Measurements from ENCODE around the gene ELAC2. TPM values are rescaled to one million over a fixed set of nuclear protein-coding genes. Genes with fewer than 3 reads are reported as not detected.

The ELAC2 gene
- total RNA-seq, 1 experiment from 2014 or later, result 208 TPM

GRCh38 chr17:12964840-12965239 lies 53.0 kb downstream of the ELAC2 start:
- Histone ChIP-seq H3K27me3 (peaks cover 30% of the 10 kb centered on the region; the same call in 1 of the 2 replicates), H3K9me3 (replicated peaks) (no peaks in the 10 kb centered on the region), H3K27ac (no peak overlapping the region), H3K36me3 (no peaks in the 10 kb centered on the region), H3K4me1 (no peaks in the 10 kb centered on the region), H3K4me3 (no peak overlapping the region)
- DNase-seq, result no peak

GRCh38 chr17:12964162-12964561 lies 53.7 kb downstream of the ELAC2 start:
- Histone ChIP-seq H3K27ac (no peak overlapping the region), H3K9me3 (replicated peaks) (no peaks in the 10 kb centered on the region), H3K27me3 (peaks cover 30% of the 10 kb centered on the region; the same call in 1 of the 2 replicates), H3K4me3 (no peak overlapping the region), H3K36me3 (no peaks in the 10 kb centered on the region), H3K4me1 (no peaks in the 10 kb centered on the region)
- no peak for DNase-seq

DNA sequence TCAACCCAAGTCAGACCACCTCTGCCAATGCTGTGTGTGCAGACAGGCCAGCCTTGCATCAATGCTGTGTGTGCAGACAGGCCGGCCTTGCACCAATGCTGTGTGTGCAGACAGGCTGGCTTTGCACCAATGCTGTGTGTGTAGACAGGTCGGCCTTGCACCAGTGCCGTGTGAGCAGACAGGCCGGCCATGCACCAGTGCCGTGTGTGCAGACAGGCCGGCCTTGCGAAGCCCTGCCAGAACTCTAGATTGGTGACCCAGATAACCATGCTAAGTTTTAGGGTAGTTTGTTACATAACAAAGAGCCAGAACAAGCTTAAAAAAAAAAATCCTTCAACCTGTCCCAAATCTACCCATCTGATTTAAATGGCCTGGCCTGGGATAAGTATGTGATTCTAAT lies 54.3 kb downstream of the ELAC2 start:
- Histone ChIP-seq H3K27ac (no peak overlapping the region), H3K9me3 (replicated peaks) (no peaks in the 10 kb centered on the region), H3K36me3 (no peaks in the 10 kb centered on the region), H3K4me1 (no peaks in the 10 kb centered on the region), H3K27me3 (peaks cover 30% of the 10 kb centered on the region; the same call in 1 of the 2 replicates), H3K4me3 (no peak overlapping the region)
- DNase-seq, result no peak

GRCh38 chr17:12961655-12962054 lies 56.2 kb downstream of the ELAC2 start:
- no peak overlapping the region for H3K4me3 ChIP-seq
- peaks cover 19% of the 10 kb centered on the region; the same call in 1 of the 2 replicates for H3K27me3 ChIP-seq
- no peak for DNase-seq
- H3K9me3 ChIP-seq (replicated peaks), result peaks cover 9% of the 10 kb centered on the region; the same call in 1 of the 2 replicates
- no peak overlapping the region for H3K27ac ChIP-seq
- H3K36me3 ChIP-seq, result no peaks in the 10 kb centered on the region
- H3K4me1 ChIP-seq, result no peaks in the 10 kb centered on the region

- Histone ChIP-seq H3K4me1 (no peaks in the 10 kb centered on the region), H3K4me3 (no peak overlapping the region), H3K9me3 (replicated peaks) (peaks cover 9% of the 10 kb centered on the region; the same call in 1 of the 2 replicates), H3K27ac (no peak overlapping the region), H3K27me3 (peaks cover 7% of the 10 kb centered on the region; the same call in 1 of the 2 replicates), H3K36me3 (no peaks in the 10 kb centered on the region)
- DNase-seq, result no peak
Observed at GRCh38 chr17:12959441-12959840, 58.4 kb downstream of the ELAC2 start.

GRCh38 chr17:12958786-12959185 lies 59.0 kb downstream of the ELAC2 start:
- Histone ChIP-seq H3K4me3 (no peak overlapping the region), H3K4me1 (no peaks in the 10 kb centered on the region), H3K27ac (no peak overlapping the region), H3K27me3 (0 out of 2 replicates have a peak, but pooled peaks cover 7% of the 10 kb centered on the region), H3K36me3 (no peaks in the 10 kb centered on the region), H3K9me3 (replicated peaks) (peaks cover 9% of the 10 kb centered on the region; the same call in 1 of the 2 replicates)
- no peak for DNase-seq

DNA sequence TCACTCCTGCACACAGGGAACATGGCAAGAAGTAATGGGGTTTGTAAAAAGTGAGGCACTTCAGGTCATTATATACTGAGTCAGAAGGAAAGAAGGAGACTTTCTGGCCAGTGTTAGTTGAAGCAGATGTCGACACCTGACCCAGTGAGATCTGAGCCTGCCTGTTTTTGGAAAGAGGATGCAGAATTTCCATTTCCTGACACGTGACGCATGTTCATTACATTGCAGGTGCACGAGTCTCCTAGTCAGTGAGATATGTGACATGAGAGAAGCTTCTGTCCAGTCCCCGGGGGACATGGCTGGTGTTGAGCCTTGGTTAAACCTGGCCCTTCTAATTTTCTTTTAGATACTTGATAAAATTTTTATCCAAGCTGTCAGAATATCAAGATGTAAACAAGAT lies 62.3 kb downstream of the ELAC2 start:
- Histone ChIP-seq H3K9me3 (replicated peaks) (peaks cover 9% of the 10 kb centered on the region; the same call in 1 of the 2 replicates), H3K27me3 (no peaks in the 10 kb centered on the region), H3K4me1 (no peaks in the 10 kb centered on the region), H3K27ac (no peak overlapping the region), H3K4me3 (no peak overlapping the region), H3K36me3 (no peaks in the 10 kb centered on the region)
- DNase-seq, result no peak

DNA sequence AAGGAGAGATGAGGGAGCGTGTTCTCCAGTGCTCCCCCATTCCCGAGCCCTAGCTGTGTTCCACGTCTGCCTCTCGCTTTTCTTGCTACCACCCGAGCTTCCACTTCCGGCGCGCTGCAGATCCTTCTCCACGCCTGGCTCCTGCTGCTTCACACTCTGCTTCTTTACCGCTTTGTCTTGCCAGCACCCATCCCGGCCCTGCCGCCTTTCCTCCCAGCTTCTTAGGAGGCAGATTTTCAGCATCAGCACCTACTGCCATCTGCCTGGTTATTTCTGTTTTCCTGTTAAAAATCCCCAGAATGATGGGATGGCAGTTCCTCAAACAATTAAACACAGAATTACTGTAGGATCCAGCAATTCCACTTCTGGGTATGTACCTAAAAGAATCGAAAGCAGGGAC lies 64.7 kb downstream of the ELAC2 start:
- Histone ChIP-seq H3K4me1 (no peaks in the 10 kb centered on the region), H3K27ac (no peak overlapping the region), H3K4me3 (no peak overlapping the region), H3K9me3 (replicated peaks) (peaks cover 7% of the 10 kb centered on the region; the same call in 1 of the 2 replicates), H3K27me3 (no peaks in the 10 kb centered on the region; the same call in 1 of the 2 replicates), H3K36me3 (no peaks in the 10 kb centered on the region)
- DNase-seq, result no peak

DNA sequence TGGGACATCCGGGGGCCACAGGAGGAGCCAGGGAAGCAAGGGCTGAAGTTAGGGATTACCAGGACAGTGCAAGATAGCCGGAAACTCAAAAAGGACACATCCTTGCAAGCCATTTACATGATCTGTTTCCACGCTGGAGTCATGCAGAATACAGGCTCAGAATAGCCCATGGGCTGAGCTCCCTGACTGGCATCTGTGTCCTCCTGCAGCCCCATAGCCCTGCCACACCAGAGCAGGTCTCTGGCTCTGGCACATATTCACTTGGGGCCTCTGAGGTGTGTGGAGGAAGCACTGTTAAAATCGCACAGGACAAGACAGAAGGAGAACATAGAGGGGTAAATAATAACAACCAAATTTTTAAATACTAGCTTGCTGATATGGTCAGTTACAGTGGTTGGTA lies 65.8 kb downstream of the ELAC2 start:
- Histone ChIP-seq H3K4me1 (no peaks in the 10 kb centered on the region), H3K27me3 (no peaks in the 10 kb centered on the region; the same call in 1 of the 2 replicates), H3K9me3 (replicated peaks) (no peaks in the 10 kb centered on the region), H3K36me3 (no peaks in the 10 kb centered on the region), H3K27ac (no peak overlapping the region), H3K4me3 (no peak overlapping the region)
- no peak for DNase-seq

GRCh38 chr17:12947047-12947446 lies 70.8 kb downstream of the ELAC2 start:
- Histone ChIP-seq H3K9me3 (replicated peaks) (no peaks in the 10 kb centered on the region), H3K36me3 (no peaks in the 10 kb centered on the region), H3K4me1 (no peaks in the 10 kb centered on the region), H3K27ac (no peak overlapping the region), H3K4me3 (no peak overlapping the region), H3K27me3 (peaks cover 10% of the 10 kb centered on the region; the same call in 1 of the 2 replicates)
- no peak for DNase-seq

Other genes starting within 250 kb of the ELAC2 start
- gene ARHGAP44, start 228.5 kb downstream of the ELAC2 start, total RNA-seq (2014; rRNA removed; shearing (Covaris generic)), result 0.48 and 1.6 TPM in 2 replicates